Medulla oblongata (tissue), 1 donor: ENCODE data around the gene CASTOR1.

Experiments
- DNase-seq: peaks from one replicate; pipeline ENCODE4 v3.0.0-alpha.2; 2015; ENCODE audit errors: extremely low spot score

The CASTOR1 gene

GRCh38 chr22:30284666-30285065 is 4.6 kb downstream of the CASTOR1 start:
- no peak for DNase-seq

GRCh38 chr22:30284172-30284571 is 5.1 kb downstream of the CASTOR1 start:
- no peak for DNase-seq

- no peak for DNase-seq
These were observed 6.0 kb downstream of the CASTOR1 start for GRCh38 chr22:30283342-30283741.

- no peak for DNase-seq
These were observed 6.7 kb downstream of the CASTOR1 start for GRCh38 chr22:30282616-30283046.

GRCh38 chr22:30280505-30280904 is 8.8 kb downstream of the CASTOR1 start:
- no peak for DNase-seq

- DNase-seq: no peak
These were observed 9.4 kb downstream of the CASTOR1 start for GRCh38 chr22:30279932-30280331.

- no peak for DNase-seq
These were observed 10.1 kb downstream of the CASTOR1 start for GRCh38 chr22:30279046-30279788.

- DNase-seq: peak; percentile 54
These were observed 11.6 kb downstream of the CASTOR1 start for GRCh38 chr22:30277547-30278344.

- DNase-seq: no peak
These were observed 13.3 kb downstream of the CASTOR1 start for GRCh38 chr22:30276039-30276438.

- no peak for DNase-seq
These were observed 13.7 kb downstream of the CASTOR1 start for GRCh38 chr22:30275625-30276024.

GRCh38 chr22:30274437-30274812 is 14.9 kb downstream of the CASTOR1 start:
- no peak for DNase-seq

- DNase-seq: no peak
These were observed 15.4 kb downstream of the CASTOR1 start for GRCh38 chr22:30273711-30274436.

GRCh38 chr22:30272781-30273601 is 16.3 kb downstream of the CASTOR1 start:
- DNase-seq: no peak

GRCh38 chr22:30270832-30271231 is 18.5 kb downstream of the CASTOR1 start:
- peak; percentile 89 for DNase-seq

- no peak for DNase-seq
These were observed 21.0 kb downstream of the CASTOR1 start for GRCh38 chr22:30268331-30268730.

GRCh38 chr22:30267382-30268302 is 21.7 kb downstream of the CASTOR1 start:
- DNase-seq: no peak

- DNase-seq: peak; percentile 68
These were observed 22.6 kb downstream of the CASTOR1 start, which contains the start of gene OSM for GRCh38 chr22:30266445-30267381. Gene OSM (minus strand): TSS chr22:30266851. CDS start chr22:30266799, 52 bp downstream.

GRCh38 chr22:30265823-30266444 is 23.4 kb downstream of the CASTOR1 start:
- DNase-seq: peak; percentile 56
